Activated T-helper 1 cell treated with Interleukin-2 at 50 U/mL for 16 hours (primary cell): Measurements from ENCODE around the gene AQP7.
"Not testable (repeated sequence)": the region's sequence is repeated elsewhere in the genome, so short reads cannot be mapped to it uniquely, and the experiment has no call there.

Source experiments
- DNase-seq: peaks from one replicate; pipeline ENCODE4 v3.0.0-alpha.2; 2020; ENCODE audit warnings: low read depth

AQP7 gene

GRCh38 chr9:33402371-33402770 is at the start of gene AQP7:
Gene AQP7, minus strand, starts transcription at chr9:33402568. Its CDS starts 1,306 bp downstream, at chr9:33401262.
- DNase-seq = not testable (repeated sequence)

- DNase-seq = no peak
These were observed 48.3 kb upstream of the AQP7 start for GRCh38 chr9:33450621-33451146.

GRCh38 chr9:33449715-33450114 is 47.3 kb upstream of the AQP7 start:
- DNase-seq = no peak

GRCh38 chr9:33447799-33448553 is 45.6 kb upstream of the AQP7 start:
- DNase-seq = no peak

GRCh38 chr9:33446946-33447798 is 44.8 kb upstream of the AQP7 start, which contains the start of gene AQP3:
Gene AQP3, minus strand, starts transcription at chr9:33447593. Its CDS starts 63 bp downstream, at chr9:33447530.
- DNase-seq = peak; percentile 70

- peak; percentile 25 for DNase-seq
These were observed 44.0 kb upstream of the AQP7 start for GRCh38 chr9:33446240-33446945.

- no peak for DNase-seq
These were observed 43.2 kb upstream of the AQP7 start for GRCh38 chr9:33445389-33446239.

- DNase-seq = no peak
These were observed 41.2 kb upstream of the AQP7 start for GRCh38 chr9:33443464-33444154.

GRCh38 chr9:33443047-33443446 is 40.7 kb upstream of the AQP7 start:
- DNase-seq = no peak

- no peak for DNase-seq
These were observed 39.8 kb upstream of the AQP7 start for GRCh38 chr9:33442125-33442524.

GRCh38 chr9:33440609-33441008 is 38.2 kb upstream of the AQP7 start:
- DNase-seq = no peak

- DNase-seq = no peak
These were observed 37.8 kb upstream of the AQP7 start for GRCh38 chr9:33440204-33440603.

GRCh38 chr9:33439731-33440130 is 37.4 kb upstream of the AQP7 start:
- DNase-seq = no peak

- no peak for DNase-seq
These were observed 36.7 kb upstream of the AQP7 start for GRCh38 chr9:33438926-33439680.

GRCh38 chr9:33437898-33438297 is 35.5 kb upstream of the AQP7 start:
- no peak for DNase-seq

- no peak for DNase-seq
These were observed 34.8 kb upstream of the AQP7 start for GRCh38 chr9:33437205-33437604.

GRCh38 chr9:33436445-33436844 is 34.1 kb upstream of the AQP7 start:
- no peak for DNase-seq

GRCh38 chr9:33435821-33436277 is 33.5 kb upstream of the AQP7 start:
- DNase-seq = no peak

GRCh38 chr9:33434317-33435105 is 32.1 kb upstream of the AQP7 start:
- no peak for DNase-seq
